Transverse colon (tissue), 4 donors: ENCODE data around the gene MUC20. TPM values are rescaled to one million over a fixed set of nuclear protein-coding genes. Genes with fewer than 3 reads are reported as not detected.
"Not testable (repeated sequence)": the region's sequence is repeated elsewhere in the genome, so short reads cannot be mapped to it uniquely, and the experiment has no call there.

ENCODE experiments used
- DNase-seq: peaks from one replicate; pipeline ENCODE4 v3.0.0-alpha.2; 2019
- H3K27ac ChIP-seq, 4 donors: fragments of 200-600 bp; sonication (generic); 2 replicates each; pipeline ENCODE4 v1.5.1; 2016 to 2018; ENCODE audit warnings: inconsistent platforms in 4 of 4
- H3K27me3 ChIP-seq: fragments of 200-600 bp; sonication (generic); 2 replicates; pipeline ENCODE4 v1.5.1; 2017; ENCODE audit warnings: inconsistent platforms
- H3K36me3 ChIP-seq, 4 donors: fragments of 200-600 bp; sonication (generic); 2 replicates each; pipeline ENCODE4 v1.5.1; 2017 to 2019; ENCODE audit warnings: inconsistent platforms in 4 of 4
- H3K4me1 ChIP-seq, 4 donors: fragments of 200-600 bp; sonication (generic); 2 replicates each; pipeline ENCODE4 v1.5.1; 2017 to 2020; ENCODE audit warnings: inconsistent platforms in 4 of 4
- H3K4me3 ChIP-seq, 4 donors: fragments of 200-600 bp; sonication (generic); 1 replicate in 1 of 4; 2 replicates in 3 of 4; pipeline versions ENCODE4 v1.5.1 to v1.6.1; 2017 to 2019; ENCODE audit warnings: inconsistent platforms in 4 of 4
- H3K9me3 ChIP-seq, 2 donors: fragments of 200-600 bp; sonication (generic); 2 replicates each; pipeline ENCODE4 v1.5.1; 2017 to 2019; ENCODE audit warnings: inconsistent platforms in 2 of 2
- CTCF ChIP-seq, 5 experiments: fragments of 200-600 bp in 3 of 5; fragments of 450-650 bp in 2 of 5; sonication (generic) in 3 of 5; IDR thresholded peaks; 1 replicate in 2 of 5; 2 replicates in 3 of 5; pipeline ENCODE4 v1.5.1; 2016 to 2017; ENCODE audit warnings: antibody characterized with exemption in 5 of 5, inconsistent platforms in 3 of 5, mild to moderate bottlenecking in 2 of 5, moderate library complexity in 1 of 5
- EP300 ChIP-seq: sonication (generic); formaldehyde crosslinking; IDR thresholded peaks from one replicate; pipeline ENCODE4 v1.6.1; 2017; ENCODE audit warnings: antibody characterized with exemption, low read depth
- POLR2A ChIP-seq: fragments of 450-650 bp; IDR thresholded peaks from one replicate; pipeline ENCODE4 v1.6.1; 2016; ENCODE audit warnings: antibody characterized with exemption, mild to moderate bottlenecking, moderate library complexity
- POLR2AphosphoS5 ChIP-seq, 3 donors: sonication (generic); formaldehyde crosslinking; IDR thresholded peaks; one replicate each; pipeline ENCODE4 v1.6.1; 2016; ENCODE audit warnings: antibody characterized with exemption in 3 of 3
- WGBS, 2 donors: methylation state at CpG; one replicate each; pipeline ENCODE4 v1.1.5; 2018; ENCODE audit warnings: low coverage in 1 of 2; 5-methylcytosine and 5-hydroxymethylcytosine counted together
- in situ Hi-C, 4 donors: fragments of 200-750 bp; cut with MboI; loops; one replicate each; pipeline versions ENCODE4 v1.15.0 to v1.15.1; 2017; ENCODE audit warnings: low sequenced_read_pairs in 3 of 4, low pct_ligation_motif_present in 1 of 4, low pct_unique_long_range_greater_than_20kb in 1 of 4
- intact Hi-C: fragments of 100-400 bp; cut with DNase I; formaldehyde crosslinking; loops from one replicate; pipeline ENCODE4 v1.15.1; 2023; ENCODE audit warnings: low total_unique reads
- total RNA-seq, 4 donors: library from RNA; depleted of rRNA; stranded (reverse); fragments of >200 nt; gene quantifications; one replicate each; pipeline ENCODE4 v1.1.0, GENCODE V29; 2016

MUC20 gene
- total RNA-seq, 4 donors from 2014 or later = 65.9 to 321 (median 131) TPM

DNA sequence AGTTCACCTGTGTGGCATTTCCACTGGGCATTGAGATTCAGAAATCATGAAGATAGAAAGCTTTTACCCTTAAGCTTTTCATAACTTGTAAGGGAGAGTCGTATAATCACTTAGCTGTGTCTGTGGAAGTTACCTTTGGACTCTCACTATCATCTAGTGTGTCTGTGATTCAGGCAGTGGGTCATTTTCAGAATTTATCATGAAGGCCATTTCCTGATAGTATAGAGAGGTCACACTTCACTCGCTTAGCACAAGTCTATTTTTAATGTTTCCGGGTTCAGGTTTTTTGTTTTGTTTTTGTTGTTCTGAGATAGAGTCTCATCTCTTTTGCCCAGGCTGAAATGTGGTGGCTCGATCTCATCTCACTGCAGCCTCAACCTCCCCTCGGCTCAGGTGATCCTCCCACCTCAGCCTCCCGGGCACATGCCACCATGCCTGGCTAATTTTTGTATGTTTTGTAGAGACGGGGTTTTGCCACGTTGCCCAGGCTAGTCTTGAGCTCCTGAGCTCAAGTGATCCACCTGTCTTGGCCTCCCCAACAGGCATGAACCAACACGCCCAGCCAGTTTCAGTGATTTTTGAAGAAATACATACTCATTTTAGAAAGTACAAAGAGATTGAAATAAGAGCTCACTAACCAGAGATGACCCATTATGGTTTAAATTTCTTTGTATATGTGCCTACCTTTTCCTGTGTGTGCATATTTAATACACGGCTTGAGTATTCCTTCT lies 36.1 kb upstream of the MUC20 start:
- Histone ChIP-seq H3K27ac (peak overlapping the region; percentile 72 to 83 (median 74)), H3K36me3 (peaks cover 0 to 33% (median 9%) of the 10 kb centered on the region in 4 donors), H3K4me1 (peaks cover 0 to 36% (median 16%) of the 10 kb centered on the region in 4 donors)
- H3K9me3 ChIP-seq, DNase-seq, H3K27me3 ChIP-seq, intact Hi-C loops, H3K4me3 ChIP-seq, in situ Hi-C loops: not testable (repeated sequence)
- 73 to 90% methylated on average over 1 to 6 of the region's 10 CpGs for WGBS, 2 donors
- TF ChIP-seq POLR2AphosphoS5 (IDR thresholded peaks at IDR 0.05) = peak in 1 of 3 donors; percentile 35

- WGBS, 2 donors = 97% methylated on average over 12 of the region's 15 CpGs; no CpG with 5 or more reads in 1 of the 2 donors
- peak overlapping the region in 3 of 4 donors; percentile 29 to 61 (median 38) for H3K27ac ChIP-seq
- H3K4me3 ChIP-seq, H3K27me3 ChIP-seq, intact Hi-C loops, in situ Hi-C loops, H3K9me3 ChIP-seq: not testable (repeated sequence)
- H3K4me1 ChIP-seq = peaks cover 0 to 37% (median 16%) of the 10 kb centered on the region in 4 donors
- DNase-seq = peak; percentile 20
- peaks cover 0 to 32% (median 8%) of the 10 kb centered on the region in 4 donors for H3K36me3 ChIP-seq
These were observed 34.1 kb upstream of the MUC20 start for GRCh38 chr3:195686537-195687208.

DNA sequence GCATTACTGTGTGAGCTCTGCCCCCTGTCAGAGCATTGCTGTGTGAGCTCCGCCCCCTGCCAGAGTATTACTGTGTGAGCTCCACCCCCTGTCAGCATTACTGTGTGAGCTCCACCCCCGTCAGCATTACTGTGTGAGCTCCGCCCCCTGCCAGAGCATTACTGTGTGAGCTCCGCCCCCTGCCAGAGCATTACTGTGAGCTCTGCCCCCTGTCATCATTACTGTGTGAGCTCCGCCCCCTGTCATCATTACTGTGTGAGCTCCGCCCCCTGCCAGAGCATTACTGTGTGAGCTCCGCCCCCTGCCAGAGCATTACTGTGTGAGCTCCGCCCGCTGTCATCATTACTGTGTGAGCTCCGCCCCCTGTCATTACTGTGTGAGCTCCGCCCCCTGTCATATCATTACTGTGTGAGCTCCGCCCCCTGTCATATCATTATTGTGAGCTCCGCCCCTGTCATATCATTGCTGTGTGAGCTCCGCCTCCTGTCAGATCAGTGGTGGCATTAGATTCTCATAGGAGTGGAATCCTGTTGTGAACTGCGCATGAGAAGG lies 33.5 kb upstream of the MUC20 start:
- Histone ChIP-seq H3K27ac (peak overlapping the region; percentile 9 to 72 (median 54)), H3K4me1 (peaks cover 0 to 34% (median 14%) of the 10 kb centered on the region in 4 donors), H3K36me3 (peaks cover 0 to 32% (median 11%) of the 10 kb centered on the region in 4 donors)
- H3K27me3 ChIP-seq, intact Hi-C loops, H3K4me3 ChIP-seq, in situ Hi-C loops, H3K9me3 ChIP-seq: not testable (repeated sequence)
- peak; percentile 45 for DNase-seq
- peak in 1 of 3 donors; percentile 15 for TF ChIP-seq POLR2AphosphoS5 (IDR thresholded peaks at IDR 0.05)
- 87 to 96% methylated on average over 2 to 13 of the region's 15 CpGs for WGBS, 2 donors

- in situ Hi-C loops, H3K9me3 ChIP-seq: not testable (repeated sequence)
These were observed 32.2 kb upstream of the MUC20 start for GRCh38 chr3:195688471-195689183.

DNA sequence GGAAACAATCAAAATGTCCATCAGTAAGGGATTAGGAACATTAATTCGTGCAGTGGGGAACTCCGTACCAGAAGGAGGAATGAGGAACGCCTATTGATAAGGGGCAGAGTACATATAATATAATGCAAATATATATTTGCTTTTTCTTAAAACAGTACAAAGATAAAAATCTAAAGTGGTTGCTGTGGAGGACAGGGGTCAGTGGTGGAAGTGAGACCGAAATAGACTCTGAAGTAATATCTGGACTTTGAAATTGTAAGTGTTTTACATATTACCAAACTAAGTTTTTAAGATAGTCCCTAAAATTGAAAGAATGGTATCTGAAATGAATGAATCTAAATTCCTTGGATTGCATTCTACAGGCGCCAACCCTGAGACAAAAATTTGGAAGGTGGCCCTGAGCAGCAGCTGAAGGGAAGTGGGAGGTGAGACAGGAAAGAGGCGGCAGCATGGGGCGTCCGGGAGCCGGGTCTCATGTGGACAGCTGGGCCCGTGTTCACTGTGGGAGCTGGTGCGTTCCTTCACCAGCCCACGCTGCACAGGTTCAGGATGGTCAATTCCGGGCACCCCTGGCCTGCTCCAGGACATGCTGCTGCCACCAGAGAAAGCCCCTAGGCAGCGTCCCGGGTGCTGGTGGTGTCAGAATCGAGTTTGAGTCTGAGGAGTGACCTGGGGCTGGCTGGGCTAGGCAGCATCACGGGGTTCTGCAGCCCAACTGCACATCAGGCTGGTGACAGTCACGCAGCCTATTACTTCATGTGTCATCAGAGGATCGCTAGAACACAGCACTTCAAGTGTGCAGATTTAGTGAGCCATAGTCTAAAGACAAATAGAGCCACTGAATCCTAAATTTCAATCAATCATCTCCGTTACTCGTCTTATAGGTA lies 31.4 kb upstream of the MUC20 start:
- Histone ChIP-seq H3K36me3 (peaks cover 0 to 36% (median 7%) of the 10 kb centered on the region in 4 donors), H3K27ac (peak overlapping the region; percentile 0 to 73 (median 40)), H3K4me1 (peaks cover 0 to 13% (median under 1%) of the 10 kb centered on the region in 4 donors)
- in situ Hi-C loops, DNase-seq, H3K4me3 ChIP-seq, intact Hi-C loops, H3K27me3 ChIP-seq, H3K9me3 ChIP-seq: not testable (repeated sequence)
- WGBS, 2 donors = 74% methylated on average over 4 to 21 of the region's 21 CpGs

More at GRCh38 chr3:195688471-195689183, 32.2 kb upstream of the MUC20 start:
- 70% methylated on average over 6 of the region's 14 CpGs; no CpG with 5 or more reads in 1 of the 2 donors for WGBS, 2 donors
- H3K4me3 ChIP-seq, DNase-seq, H3K27me3 ChIP-seq, intact Hi-C loops: not testable (repeated sequence)
- peak in 2 of 3 donors; percentile 7 to 50 for TF ChIP-seq POLR2AphosphoS5 (IDR thresholded peaks at IDR 0.05)
- H3K4me1 ChIP-seq = peaks cover 0 to 21% (median 8%) of the 10 kb centered on the region in 4 donors
- peak overlapping the region; percentile 0 to 73 (median 40) for H3K27ac ChIP-seq
- H3K36me3 ChIP-seq = peaks cover 0 to 34% (median 10%) of the 10 kb centered on the region in 4 donors

DNA sequence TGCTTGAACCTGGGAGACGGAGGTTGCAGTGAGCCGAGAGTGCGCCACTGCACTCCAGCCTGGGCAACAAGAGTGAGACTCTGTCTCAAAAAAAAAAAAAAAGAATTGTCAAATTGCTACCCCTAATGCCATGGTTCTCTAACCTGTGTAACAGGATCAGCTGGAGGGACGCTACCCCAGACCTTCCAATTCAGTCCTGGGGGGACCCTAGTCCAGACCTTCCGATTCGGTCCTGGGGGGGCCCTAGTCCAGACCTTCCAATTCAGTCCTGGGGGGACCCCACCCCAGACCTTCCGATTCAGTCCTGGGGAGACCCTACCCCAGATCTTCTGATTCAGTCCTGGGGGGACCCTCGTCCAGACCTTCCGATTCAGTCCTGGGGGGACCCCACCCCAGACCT lies 29.8 kb upstream of the MUC20 start:
- Histone ChIP-seq H3K27me3 (no peaks in the 10 kb centered on the region), H3K9me3 (no peaks in the 10 kb centered on the region), H3K27ac (no peak overlapping the region), H3K4me1 (peaks cover 0 to 13% (median 0%) of the 10 kb centered on the region in 4 donors), H3K4me3 (no peak overlapping the region), H3K36me3 (peaks cover 0 to 39% (median 7%) of the 10 kb centered on the region in 4 donors)
- intact Hi-C loops (no loop called here), in situ Hi-C loops (no loop called here)
- DNase-seq = no peak
- TF ChIP-seq EP300 (no peak), POLR2A (no peak), CTCF (IDR thresholded peaks at IDR 0.05) (no peak), POLR2AphosphoS5 (IDR thresholded peaks at IDR 0.05) (no peak)
- WGBS, 2 donors = 94 to 95% methylated on average over 7 to 9 of the region's 9 CpGs

DNA sequence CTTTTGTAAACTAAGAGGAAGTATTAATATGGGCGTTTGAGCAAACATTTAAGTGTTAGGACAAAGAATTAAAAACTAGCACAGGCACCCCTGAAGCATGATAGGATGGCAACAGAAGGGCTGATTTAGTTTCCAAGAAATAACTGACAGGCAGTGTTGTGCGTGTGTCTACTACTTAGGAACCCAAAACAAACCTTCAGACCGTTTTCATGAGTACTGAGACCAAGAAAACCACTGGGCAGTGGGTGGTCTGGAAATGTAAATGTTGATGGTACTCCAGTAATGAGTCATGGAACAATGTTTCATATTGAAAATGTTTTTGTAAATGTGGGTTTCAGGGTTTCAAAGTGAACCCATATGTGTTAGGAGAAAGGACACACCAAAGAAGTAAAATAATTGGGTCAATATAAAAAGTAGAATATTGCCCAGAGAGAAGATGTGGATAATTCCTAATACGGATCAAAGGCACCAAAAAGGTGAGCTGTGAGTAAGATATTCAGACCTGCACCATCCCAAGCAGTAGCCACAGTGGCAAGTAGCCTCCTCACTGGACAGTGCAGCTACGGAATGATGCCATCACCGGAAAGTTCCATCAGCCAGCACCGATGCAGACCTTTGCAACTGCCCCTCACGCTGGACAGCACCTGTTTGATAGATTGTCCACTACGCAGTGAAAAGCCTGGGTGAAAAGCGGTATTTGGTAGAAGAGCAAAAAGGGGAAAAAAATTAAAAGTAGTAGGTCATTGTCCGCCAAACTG lies 29.0 kb upstream of the MUC20 start:
- DNase-seq, intact Hi-C loops, H3K9me3 ChIP-seq, in situ Hi-C loops, H3K27me3 ChIP-seq, H3K4me3 ChIP-seq, H3K27ac ChIP-seq: not testable (repeated sequence)
- 83 to 89% methylated on average over 8 to 9 of the region's 11 CpGs for WGBS, 2 donors
- peaks cover 0 to 34% (median 5%) of the 10 kb centered on the region in 4 donors for H3K36me3 ChIP-seq
- H3K4me1 ChIP-seq = peaks cover 0 to 13% (median 0%) of the 10 kb centered on the region in 4 donors
